CD4-positive, alpha-beta T cell (primary cell): Measurements from ENCODE around the gene RANBP9. TPM values are rescaled to one million over a fixed set of nuclear protein-coding genes. Genes with fewer than 3 reads are reported as not detected.

Experiments
- ATAC-seq: fragments of 200-7000 bp; cut with Tn5 transposase; one replicate; pipeline ENCODE4 v1.10.0; 2022; ENCODE audit warnings: mild to moderate bottlenecking; ENCODE audit not compliant: poor library complexity
- CTCF ChIA-PET: fragments of 350-600 bp; sonication (Branson Sonifier 250); formaldehyde crosslinking; loops from one replicate; lab custom pipeline; 2021; ENCODE audit warnings: antibody characterized with exemption, inconsistent platforms; lab: Charles Lee
- POLR2A ChIA-PET: fragments of 350-600 bp; sonication (Branson Sonifier 250); formaldehyde crosslinking; loops from one replicate; lab custom pipeline; 2021; ENCODE audit warnings: antibody characterized with exemption, inconsistent platforms; lab: Charles Lee
- DNase-seq, 14 experiments: peaks; one replicate each; pipeline ENCODE4 v3.0.0-alpha.2; 2013 to 2020; ENCODE audit warnings: mixed read lengths in 2 of 14
- H3K27ac ChIP-seq, 2 donors: one replicate each; pipeline versions ENCODE4 v1.5.1 to v1.7.0; 2013; ENCODE audit warnings: low read length in 2 of 2, low read depth in 1 of 2, mild to moderate bottlenecking in 1 of 2
- H3K27me3 ChIP-seq, 2 experiments: 1 replicate in 1 of 2; 2 replicates in 1 of 2; pipeline versions ENCODE4 v1.6.1 to v1.7.0; 2013; ENCODE audit warnings: low read length in 2 of 2, control low read depth in 1 of 2, mild to moderate bottlenecking in 1 of 2, moderate library complexity in 1 of 2; ENCODE audit not compliant: insufficient read depth in 2 of 2, control insufficient read depth in 1 of 2
- H3K36me3 ChIP-seq: one replicate; pipeline ENCODE4 v1.6.1; 2013; ENCODE audit warnings: low read length, control low read depth; ENCODE audit not compliant: insufficient read depth
- H3K4me1 ChIP-seq: one replicate; pipeline ENCODE4 v1.6.1; 2013; ENCODE audit warnings: low read length, control low read depth; ENCODE audit not compliant: insufficient read depth
- H3K4me3 ChIP-seq: one replicate; pipeline ENCODE4 v1.5.1; 2013; ENCODE audit warnings: mild to moderate bottlenecking, low read length, moderate library complexity
- H3K9me3 ChIP-seq, 2 experiments: 1 replicate in 1 of 2; 2 replicates in 1 of 2; pipeline versions ENCODE4 v1.6.1 to v1.7.0; 2013; ENCODE audit warnings: low read length in 2 of 2, mild to moderate bottlenecking in 2 of 2, control low read depth in 1 of 2, moderate library complexity in 1 of 2; ENCODE audit not compliant: control insufficient read depth in 1 of 2, insufficient read depth in 1 of 2
- H3K27ac Mint-ChIP-seq: one replicate; pipeline ENCODE4 v1.8.0; 2020; ENCODE audit warnings: mixed read lengths
- H3K27me3 Mint-ChIP-seq: one replicate; pipeline ENCODE4 v1.8.0; 2021; ENCODE audit warnings: mixed read lengths
- H3K36me3 Mint-ChIP-seq: one replicate; pipeline ENCODE4 v1.8.0; 2021; ENCODE audit warnings: low read depth, mixed read lengths
- H3K4me1 Mint-ChIP-seq: one replicate; pipeline ENCODE4 v1.8.0; 2021; ENCODE audit warnings: low read depth, mixed read lengths
- H3K4me3 Mint-ChIP-seq: one replicate; pipeline ENCODE4 v1.8.0; 2020; ENCODE audit warnings: mild to moderate bottlenecking, mixed read lengths
- H3K9me3 Mint-ChIP-seq: one replicate; pipeline ENCODE4 v1.8.0; 2020; ENCODE audit warnings: mixed read lengths
- CTCF ChIP-seq: fragments of 200-600 bp; IDR thresholded peaks from one replicate; pipeline ENCODE4 v1.8.0; 2022; ENCODE audit warnings: antibody characterized with exemption, mild to moderate bottlenecking
- intact Hi-C, 2 experiments: fragments of 100-400 bp; cut with DNase I in 1 of 2; cut with micrococcal nuclease in 1 of 2; formaldehyde crosslinking; loops; one replicate each; pipeline versions ENCODE4 v1.15.1 to v1.9.0; 2023 to 2025; cut with DNase I, micrococcal nuclease
- total RNA-seq, 174 experiments: library from RNA in 2 of 174; stranded (reverse) in 2 of 174; gene quantifications; one replicate each; pipeline ENCODE4 v1.2.3 and lab custom pipeline; 2021 to 2026

The RANBP9 gene
- total RNA-seq, 2 experiments from 2014 or later: 60.8 to 62.9 TPM

GRCh38 chr6:13661647-13662046 lies 50.0 kb downstream of the RANBP9 start:
- DNase-seq: no peak
- POLR2A ChIA-PET: interaction anchor here (1.5 to 2.0 kb wide), 2 partner anchors 46 to 47 kb away, joined by 3 to 7 read pairs; partner anchors contain the start of gene NOL7
- Mint-ChIP-seq H3K9me3 (no peaks in the 10 kb centered on the region), H3K27me3 (no peaks in the 10 kb centered on the region), H3K4me1 (peaks cover 86% of the 10 kb centered on the region), H3K36me3 (peaks cover 5% of the 10 kb centered on the region), H3K27ac (no peak overlapping the region), H3K4me3 (no peak overlapping the region)
- no peak overlapping the region for H3K27ac ChIP-seq
- no peak for ATAC-seq
- H3K36me3 ChIP-seq: peaks cover 6% of the 10 kb centered on the region
- CTCF ChIA-PET: interaction anchor here (1.0 to 1.2 kb wide), 2 partner anchors 9 to 48 kb away, joined by 3 read pairs; no protein-coding TSS in a partner anchor
- intact Hi-C loops: loop anchor here (5.0 kb wide), 2 partner anchors 36 to 41 kb away; no protein-coding TSS in a partner anchor
- TF ChIP-seq CTCF: no peak
- peaks cover 12% of the 10 kb centered on the region for H3K4me1 ChIP-seq
- H3K4me3 ChIP-seq: no peak overlapping the region
- no peaks in the 10 kb centered on the region for H3K9me3 ChIP-seq
- no peaks in the 10 kb centered on the region for H3K27me3 ChIP-seq

GRCh38 chr6:13660893-13661292 lies 50.7 kb downstream of the RANBP9 start:
- no peaks in the 10 kb centered on the region for H3K9me3 ChIP-seq
- no peaks in the 10 kb centered on the region for H3K27me3 ChIP-seq
- POLR2A ChIA-PET: interaction anchor here (1.5 to 2.0 kb wide), 3 partner anchors 45 to 51 kb away, joined by 3 to 7 read pairs (median 4); partner anchors contain the start of genes NOL7 and RANBP9
- Mint-ChIP-seq H3K27me3 (no peaks in the 10 kb centered on the region), H3K4me3 (no peak overlapping the region), H3K4me1 (peaks cover 83% of the 10 kb centered on the region), H3K9me3 (no peaks in the 10 kb centered on the region), H3K27ac (no peak overlapping the region), H3K36me3 (peaks cover 11% of the 10 kb centered on the region)
- ATAC-seq (no peak), DNase-seq (no peak)
- H3K4me3 ChIP-seq: no peak overlapping the region
- intact Hi-C loops: loop anchor here (5.0 kb wide), 2 partner anchors 36 to 41 kb away; no protein-coding TSS in a partner anchor
- no peak for TF ChIP-seq CTCF
- peaks cover 8% of the 10 kb centered on the region for H3K4me1 ChIP-seq
- H3K36me3 ChIP-seq: peaks cover 13% of the 10 kb centered on the region
- H3K27ac ChIP-seq: no peak overlapping the region
- CTCF ChIA-PET: interaction anchor here (1.1 kb wide), 1 partner anchor 10 kb away, joined by 3 read pairs; no protein-coding TSS in a partner anchor

- peaks cover 16% of the 10 kb centered on the region for H3K36me3 Mint-ChIP-seq
- no peak for TF ChIP-seq CTCF
- CTCF ChIA-PET: interaction anchor here (1.1 kb wide), 1 partner anchor 11 kb away, joined by 3 read pairs; no protein-coding TSS in a partner anchor
- Histone ChIP-seq H3K4me3 (no peak overlapping the region), H3K36me3 (peaks cover 19% of the 10 kb centered on the region), H3K27ac (no peak overlapping the region), H3K4me1 (peaks cover 8% of the 10 kb centered on the region), H3K9me3 (no peaks in the 10 kb centered on the region), H3K27me3 (no peaks in the 10 kb centered on the region)
- ATAC-seq (no peak), DNase-seq (no peak)
- no peaks in the 10 kb centered on the region for H3K27me3 Mint-ChIP-seq
- no peak overlapping the region for H3K27ac Mint-ChIP-seq
- H3K9me3 Mint-ChIP-seq: no peaks in the 10 kb centered on the region
- no peak overlapping the region for H3K4me3 Mint-ChIP-seq
- intact Hi-C loops: loop anchor here (5.0 kb wide), 2 partner anchors 37 to 42 kb away; no protein-coding TSS in a partner anchor
- POLR2A ChIA-PET: interaction anchor here (1.5 to 2.0 kb wide), 3 partner anchors 45 to 52 kb away, joined by 3 to 7 read pairs (median 4); partner anchors contain the start of genes NOL7 and RANBP9
- H3K4me1 Mint-ChIP-seq: peaks cover 80% of the 10 kb centered on the region
Observed at GRCh38 chr6:13660273-13660672, 51.4 kb downstream of the RANBP9 start.
